Activated CD4-positive, CD25-positive, alpha-beta regulatory T cell (primary cell): ENCODE results near the gene TCF12.
"Not testable (repeated sequence)": the region's sequence is repeated elsewhere in the genome, so short reads cannot be mapped to it uniquely, and the experiment has no call there.

Experiments used
- DNase-seq, 4 experiments: peaks; one replicate each; lab custom pipeline; 2025; lab: John Stamatoyannopoulos, UW

Gene TCF12

GRCh38 chr15:56948000-56948763 lies 29.7 kb downstream of the TCF12 start:
- no peak for DNase-seq

- DNase-seq: no peak
Observed at GRCh38 chr15:56948764-56949101, 30.3 kb downstream of the TCF12 start.

GRCh38 chr15:56950979-56951378 lies 32.5 kb downstream of the TCF12 start:
- DNase-seq: no peak

GRCh38 chr15:56953790-56954189 lies 35.3 kb downstream of the TCF12 start:
- DNase-seq: no peak

DNA sequence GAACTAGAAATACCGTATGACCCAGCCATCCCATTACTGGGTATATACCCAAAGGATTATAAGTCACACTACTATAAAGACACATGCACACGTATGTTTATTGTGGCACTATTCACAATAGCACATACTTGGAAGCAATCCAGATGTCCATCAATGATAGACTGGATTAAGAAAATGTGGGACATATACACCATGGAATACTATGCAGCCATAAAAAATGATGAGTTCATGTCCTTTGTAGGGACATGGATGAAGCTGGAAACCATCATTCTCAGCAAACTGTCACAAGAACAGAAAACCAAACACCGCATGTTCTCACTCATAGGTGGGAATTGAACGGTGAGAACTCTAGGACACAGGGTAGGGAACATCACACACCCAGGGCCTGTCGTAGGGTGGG lies 36.6 kb downstream of the TCF12 start:
- DNase-seq: not testable (repeated sequence)

GRCh38 chr15:56956538-56956937 lies 38.1 kb downstream of the TCF12 start:
- no peak for DNase-seq

GRCh38 chr15:56957812-56958406 lies 39.5 kb downstream of the TCF12 start:
- DNase-seq: no peak

GRCh38 chr15:56959318-56959648 lies 40.8 kb downstream of the TCF12 start:
- DNase-seq: no peak

GRCh38 chr15:56960116-56960515 lies 41.7 kb downstream of the TCF12 start:
- no peak for DNase-seq

DNA sequence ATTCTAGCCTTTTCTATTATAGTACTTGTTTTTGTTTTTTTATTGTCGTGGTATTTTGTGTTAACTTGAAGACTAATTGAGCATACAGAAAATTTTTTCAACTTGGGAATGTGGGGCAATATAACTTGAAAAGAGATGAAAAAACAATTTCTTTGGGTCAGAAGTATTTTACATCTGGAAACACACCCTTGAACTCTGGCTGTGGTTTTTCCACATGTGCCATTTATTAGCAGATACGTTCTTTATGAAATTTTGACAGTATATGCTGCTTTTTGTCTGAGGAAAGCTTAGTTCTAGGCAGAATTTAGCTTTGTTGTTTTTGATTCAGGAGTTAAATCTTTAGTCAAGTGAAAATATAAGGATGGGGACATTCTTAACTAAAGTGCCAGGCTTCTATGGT lies 44.7 kb downstream of the TCF12 start:
- no peak for DNase-seq

DNA sequence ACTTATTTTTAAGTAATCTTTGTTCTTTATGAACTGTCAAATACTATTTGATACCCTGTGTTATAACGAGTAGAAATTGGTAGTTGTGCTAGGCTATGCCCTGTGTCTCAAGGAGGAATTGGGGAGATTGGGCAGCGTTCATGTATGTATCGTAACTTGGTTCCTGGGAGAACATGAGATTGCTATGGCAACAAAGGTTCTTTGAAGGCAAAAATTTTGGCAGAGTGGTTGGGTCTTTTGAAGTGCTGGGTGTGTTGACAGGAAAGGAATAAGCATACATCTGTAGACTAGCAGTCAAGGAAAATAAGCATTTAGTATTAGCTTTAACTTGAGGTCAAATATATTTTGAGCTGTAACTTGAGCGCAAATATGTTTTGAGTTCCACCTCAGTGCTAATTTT lies 45.3 kb downstream of the TCF12 start:
- DNase-seq: no peak

- no peak for DNase-seq
Observed at GRCh38 chr15:56964182-56964581, 45.7 kb downstream of the TCF12 start.

GRCh38 chr15:56965231-56966013 lies 47.0 kb downstream of the TCF12 start:
- DNase-seq: no peak

- DNase-seq: no peak
Observed at GRCh38 chr15:56967336-56967735, 48.9 kb downstream of the TCF12 start.

DNA sequence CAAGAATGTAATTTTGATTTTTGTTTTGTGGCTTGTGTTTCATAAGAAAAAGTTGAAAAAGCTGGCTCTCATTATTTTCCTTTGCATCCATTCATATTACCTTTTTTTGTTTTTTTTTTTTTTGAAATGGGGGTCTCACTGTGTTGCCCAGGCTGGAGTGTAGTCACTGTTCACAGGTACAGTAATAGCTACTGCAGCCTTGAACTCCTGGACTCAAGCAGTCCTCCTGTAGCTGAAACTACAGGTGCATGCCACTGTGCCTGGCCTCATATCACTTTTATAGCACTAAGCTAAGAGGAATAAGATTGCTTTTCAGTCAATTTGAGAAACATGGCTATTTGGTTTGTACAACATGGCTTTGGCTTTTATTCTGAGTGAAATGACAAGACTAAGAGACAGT lies 49.8 kb downstream of the TCF12 start:
- DNase-seq: no peak

GRCh38 chr15:56968821-56969220 lies 50.4 kb downstream of the TCF12 start:
- no peak for DNase-seq

GRCh38 chr15:56969265-56969895 lies 50.9 kb downstream of the TCF12 start:
- no peak for DNase-seq

DNA sequence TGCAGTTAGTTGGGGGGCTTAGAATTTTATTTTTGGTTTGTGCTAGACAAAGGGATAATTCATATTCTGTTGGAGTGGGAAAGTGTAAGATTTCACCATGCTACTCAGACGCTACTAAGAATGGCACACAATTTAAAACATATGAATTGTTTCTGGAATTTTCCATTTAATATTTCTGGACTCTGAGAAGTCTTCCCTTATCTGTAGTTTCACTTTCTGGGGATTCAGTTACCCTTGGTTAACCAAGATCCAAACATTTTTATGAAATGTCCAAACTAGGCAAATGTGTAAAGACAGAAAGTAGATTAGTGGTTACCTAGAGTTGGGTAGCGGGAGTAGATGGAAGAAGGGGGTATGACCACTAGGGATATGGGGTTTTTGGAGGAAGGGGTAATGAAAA lies 53.1 kb downstream of the TCF12 start:
- DNase-seq: no peak

DNA sequence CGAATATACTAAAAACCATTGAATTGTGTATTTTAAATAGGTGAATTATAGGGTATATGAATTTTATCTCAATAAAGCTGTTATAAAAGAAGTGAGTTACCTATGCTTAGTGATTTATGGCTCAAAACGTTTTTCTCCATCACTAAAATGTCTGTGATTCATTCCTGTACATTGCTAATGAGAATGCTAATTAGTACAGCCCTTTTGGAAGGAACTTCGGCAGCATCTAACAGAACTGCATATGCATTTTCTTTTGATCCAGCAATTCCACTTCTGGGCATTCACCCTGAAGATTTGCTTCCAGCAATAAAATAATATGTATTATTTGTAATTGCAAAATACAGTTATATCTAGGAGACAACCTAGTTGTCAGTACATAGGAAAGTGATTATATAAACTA lies 53.6 kb downstream of the TCF12 start:
- DNase-seq: no peak

DNA sequence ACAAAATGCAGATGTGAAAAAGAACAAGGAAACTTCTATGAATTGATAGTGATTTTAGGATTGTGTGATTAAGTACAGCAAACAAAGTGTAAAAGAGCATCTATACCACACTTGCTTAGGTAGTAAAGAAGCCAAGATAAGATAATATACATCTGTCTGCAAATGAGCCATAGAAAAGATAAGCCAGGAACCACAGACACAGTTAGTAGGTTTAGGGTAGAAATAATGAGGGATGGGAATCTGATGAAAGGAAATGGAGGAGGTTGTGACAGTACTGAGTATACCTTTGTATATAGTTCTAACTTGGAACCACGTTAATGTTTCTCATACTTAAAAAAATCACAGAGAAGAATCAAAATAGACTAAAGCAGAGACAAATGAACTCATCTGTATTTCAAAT lies 54.0 kb downstream of the TCF12 start:
- DNase-seq: no peak

GRCh38 chr15:56973463-56973862 lies 55.0 kb downstream of the TCF12 start:
- DNase-seq: no peak

- no peak for DNase-seq
Observed at GRCh38 chr15:56977232-56977631, 58.8 kb downstream of the TCF12 start.
